HCT116 (cell line): Measurements from ENCODE around the gene ACBD6. TPM values are rescaled to one million over a fixed set of nuclear protein-coding genes. Genes with fewer than 3 reads are reported as not detected.

ENCODE experiments used
- ATAC-seq: fragments of 200-7000 bp; cut with Tn5 transposase; 2 replicates; pipeline ENCODE4 v1.9.1; 2020; ENCODE audit warnings: mild to moderate bottlenecking, moderate library complexity
- BruUV-seq: library from RNA; stranded (reverse); fragments of 400-500 nt; replicated peaks from 2 replicates; lab custom pipeline; 2021; lab: Mats Ljungman, UMichigan
- CTCF ChIA-PET: fragments of 300-600 bp; sonication (Branson Sonifier 250); formaldehyde crosslinking; loops from one replicate; lab custom pipeline; 2021; ENCODE audit warnings: antibody characterized with exemption; lab: Charles Lee
- POLR2A ChIA-PET: fragments of 300-600, 350-600 bp; sonication (Branson Sonifier 250); formaldehyde crosslinking; loops from one replicate; lab custom pipeline; 2021; ENCODE audit warnings: antibody characterized with exemption; lab: Charles Lee
- RAD21 ChIA-PET, 2 experiments: fragments of 300-600 bp; sonication (Branson Sonifier 250); formaldehyde crosslinking; loops; one replicate each; lab custom pipeline; 2023; ENCODE audit warnings: low total read pairs in 2 of 2; ENCODE audit not compliant: uncharacterized antibody in 2 of 2, unreplicated experiment in 2 of 2, low non-redundant PET in 1 of 2; lab: Charles Lee
- DNase-seq: peaks from one replicate; pipeline ENCODE4 v3.0.0-alpha.2; 2010; ENCODE audit warnings: low read depth, low spot score
- H2AFZ ChIP-seq: fragments of 200-600 bp; shearing (Covaris generic), sonication (generic); 2 replicates; pipeline ENCODE4 v1.6.1; 2017; ENCODE audit warnings: low read depth, mixed run types, mixed read lengths, antibody characterized with exemption, low read length; ENCODE audit not compliant: poor library complexity, severe bottlenecking
- H3K27ac ChIP-seq: 2 replicates; pipeline ENCODE4 v1.5.1; 2012; ENCODE audit warnings: low read depth, low read length
- H3K27me3 ChIP-seq: fragments of 200-600 bp; sonication (generic); 2 replicates; pipeline ENCODE4 v1.6.1; 2016; ENCODE audit warnings: mixed run types, low read length, mixed read lengths; ENCODE audit not compliant: insufficient read depth
- H3K36me3 ChIP-seq, 2 experiments: fragments of 200-500 bp in 1 of 2; fragments of 200-600 bp in 1 of 2; sonication (Bioruptor generic) in 1 of 2; sonication (generic) in 1 of 2; 2 replicates each; pipeline versions ENCODE4 v1.5.1 to v1.6.1; 2014 to 2016; ENCODE audit warnings: low read length in 2 of 2, inconsistent platforms in 1 of 2, mixed read lengths in 1 of 2, mixed run types in 1 of 2; ENCODE audit not compliant: insufficient read depth in 2 of 2, control insufficient read depth in 1 of 2
- H3K4me1 ChIP-seq, 2 experiments: fragments of 200-600 bp in 1 of 2; sonication (generic) in 1 of 2; 2 replicates each; pipeline versions ENCODE4 v1.5.1 to v1.6.1; 2012 to 2017; ENCODE audit warnings: low read length in 2 of 2, inconsistent platforms in 1 of 2, mild to moderate bottlenecking in 1 of 2, mixed read lengths in 1 of 2, mixed run types in 1 of 2, moderate library complexity in 1 of 2; ENCODE audit not compliant: insufficient read depth in 2 of 2, control insufficient read depth in 1 of 2
- H3K4me2 ChIP-seq: fragments of 200-600 bp; sonication (generic); 2 replicates; pipeline ENCODE4 v1.6.1; 2017; ENCODE audit warnings: mixed run types, low read length, mixed read lengths
- H3K4me3 ChIP-seq, 2 experiments: fragments of 200-600 bp in 1 of 2; sonication (generic) in 1 of 2; replicated peaks in 1 of 2; 2 replicates each; pipeline ENCODE4 v1.5.1; 2011 to 2016; ENCODE audit warnings: low read length in 2 of 2, control low read depth in 1 of 2, low read depth in 1 of 2, mild to moderate bottlenecking in 1 of 2, mixed read lengths in 1 of 2, mixed run types in 1 of 2
- H3K79me2 ChIP-seq: fragments of 200-600 bp; sonication (generic); 2 replicates; pipeline ENCODE4 v1.6.1; 2017; ENCODE audit warnings: mild to moderate bottlenecking, mixed run types, low read length, moderate library complexity, mixed read lengths; ENCODE audit not compliant: insufficient read depth
- H3K9ac ChIP-seq: fragments of 200-600 bp; sonication (generic); 2 replicates; pipeline ENCODE4 v1.6.1; 2016; ENCODE audit warnings: low read length, mixed read lengths
- H3K9me2 ChIP-seq: fragments of 200-600 bp; sonication (generic), shearing (Covaris generic); 2 replicates; pipeline ENCODE4 v1.6.1; 2017; ENCODE audit warnings: mixed run types, mild to moderate bottlenecking, moderate library complexity; ENCODE audit not compliant: insufficient read depth
- H3K9me3 ChIP-seq, 2 experiments: fragments of 200-500 bp in 1 of 2; fragments of 200-600 bp in 1 of 2; sonication (Bioruptor generic) in 1 of 2; sonication (generic) in 1 of 2; 2 replicates each; pipeline ENCODE4 v1.6.1; 2014 to 2017; ENCODE audit warnings: low read length in 2 of 2, mixed read lengths in 2 of 2, inconsistent platforms in 1 of 2, low read depth in 1 of 2, mild to moderate bottlenecking in 1 of 2, mixed run types in 1 of 2, moderate library complexity in 1 of 2; ENCODE audit not compliant: control insufficient read depth in 1 of 2, insufficient read depth in 1 of 2
- H4K20me1 ChIP-seq: fragments of 200-600 bp; sonication (generic), shearing (Covaris generic); 2 replicates; pipeline ENCODE4 v1.6.1; 2017; ENCODE audit warnings: mixed run types, mild to moderate bottlenecking, moderate library complexity; ENCODE audit not compliant: insufficient read depth
- ATF3 ChIP-seq: IDR thresholded peaks from 2 replicates; pipeline ENCODE4 v1.6.1; 2012
- CBX3 ChIP-seq: IDR thresholded peaks from 2 replicates; pipeline ENCODE4 v1.6.1; 2012; ENCODE audit warnings: low read depth
- CEBPB ChIP-seq: IDR thresholded peaks from 2 replicates; pipeline ENCODE4 v1.6.1; 2012; ENCODE audit warnings: low read depth
- CTCF ChIP-seq, 3 experiments: fragments of 200-600 bp in 1 of 3; sonication (generic) in 1 of 3; IDR thresholded peaks in 2 of 3; conservative IDR thresholded peaks in 1 of 3; 2 replicates each; pipeline ENCODE4 v1.5.1; 2012 to 2017; ENCODE audit warnings: low read depth in 2 of 3, low read length in 2 of 3, antibody characterized with exemption in 1 of 3, borderline replicate concordance in 1 of 3, control low read depth in 1 of 3, mild to moderate bottlenecking in 1 of 3, mixed read lengths in 1 of 3, mixed run types in 1 of 3, moderate library complexity in 1 of 3; ENCODE audit not compliant: insufficient read depth in 1 of 3
- EGR1 ChIP-seq: IDR thresholded peaks from 2 replicates; pipeline ENCODE4 v1.6.1; 2012; ENCODE audit warnings: low read depth
- ELF1 ChIP-seq: IDR thresholded peaks from 2 replicates; pipeline ENCODE4 v1.6.1; 2012; ENCODE audit warnings: low read depth, borderline replicate concordance
- FOSL1 ChIP-seq: IDR thresholded peaks from 2 replicates; pipeline ENCODE4 v1.6.1; 2012; ENCODE audit warnings: low read depth
- MAX ChIP-seq: IDR thresholded peaks from 2 replicates; pipeline ENCODE4 v1.6.1; 2012
- POLR2AphosphoS5 ChIP-seq: IDR thresholded peaks from 2 replicates; pipeline ENCODE4 v1.6.1; 2011; ENCODE audit warnings: mild to moderate bottlenecking, low read depth, low read length, moderate library complexity
- RAD21 ChIP-seq: IDR thresholded peaks from 2 replicates; pipeline ENCODE4 v1.6.1; 2012; ENCODE audit warnings: low read depth, mild to moderate bottlenecking
- REST ChIP-seq: IDR thresholded peaks from 2 replicates; pipeline ENCODE4 v1.6.1; 2012; ENCODE audit warnings: low read depth
- SRF ChIP-seq: IDR thresholded peaks from 2 replicates; pipeline ENCODE4 v1.6.1; 2012; ENCODE audit warnings: low read depth
- YY1 ChIP-seq: IDR thresholded peaks from 2 replicates; pipeline ENCODE4 v1.6.1; 2011; ENCODE audit warnings: low read length, low read depth, moderate library complexity, mild to moderate bottlenecking; ENCODE audit not compliant: insufficient replicate concordance; ENCODE audit errors: extremely low read depth
- ZBTB33 ChIP-seq: IDR thresholded peaks from 2 replicates; pipeline ENCODE4 v1.6.1; 2011; ENCODE audit warnings: mild to moderate bottlenecking, low read length, moderate library complexity; ENCODE audit not compliant: insufficient replicate concordance; ENCODE audit errors: extremely low read depth
- ZNF274 ChIP-seq: fragments of 200-500 bp; sonication (Bioruptor generic); IDR thresholded peaks from 2 replicates; pipeline ENCODE4 v1.6.1; 2014; ENCODE audit warnings: mild to moderate bottlenecking, low read depth, low read length, inconsistent platforms
- intact Hi-C: fragments of 100-400 bp; cut with micrococcal nuclease; formaldehyde crosslinking; loops from 2 replicates; pipeline ENCODE4 v1.10.0; 2022
- total RNA-seq: library from RNA; stranded (reverse); gene quantifications from one replicate; pipeline ENCODE4 v1.2.1, GENCODE V29; 2021; ENCODE audit not compliant: unreplicated experiment

The ACBD6 gene
- total RNA-seq, 1 experiment from 2014 or later, result 43.2 TPM

- RAD21 ChIA-PET, result no interaction called here
- Histone ChIP-seq H3K9me3 (no peaks in the 10 kb centered on the region), H3K9me2 (no peaks in the 10 kb centered on the region), H3K4me3 (no peak overlapping the region), H3K27ac (no peak overlapping the region), H3K4me2 (no peak overlapping the region), H3K36me3 (no peaks in the 10 kb centered on the region), H2AFZ (no peak overlapping the region), H3K4me1 (no peaks in the 10 kb centered on the region), H3K27me3 (no peaks in the 10 kb centered on the region), H3K79me2 (peaks cover 46% of the 10 kb centered on the region), H3K9ac (no peak overlapping the region), H4K20me1 (peaks cover 5% of the 10 kb centered on the region)
- BruUV-seq, result no TSS peak
- CTCF ChIA-PET, result no interaction called here
- POLR2A ChIA-PET, result no interaction called here
- TF ChIP-seq CBX3 (no peak), SRF (no peak), POLR2AphosphoS5 (no peak), ZBTB33 (no peak), FOSL1 (no peak), CEBPB (no peak), ATF3 (no peak), CTCF (IDR thresholded peaks at IDR 0.05 in 2 of 3, conservative IDR thresholded peaks at IDR 0.05 in 1 of 3; ENCODE audit: borderline replicate concordance in 1 of 3, insufficient read depth in 1 of 3, low read depth in 2 of 3, low read length in 2 of 3) (no peak), YY1 (no peak), ZNF274 (no peak), EGR1 (no peak), RAD21 (no peak), ELF1 (no peak), MAX (no peak), REST (no peak)
- intact Hi-C loops, result loop anchor here (10.0 kb wide), 1 partner anchor 605 kb away; no protein-coding TSS in a partner anchor
- DNase-seq (no peak), ATAC-seq (no peak)
These were observed 32.3 kb downstream of the ACBD6 start for GRCh38 chr1:180470031-180470430.
